SKM-1 treated with dmso at 0.1 percent for 144 hours (cell line): ENCODE data around the gene TNFRSF12A.
"Not testable (repeated sequence)": the region's sequence is repeated elsewhere in the genome, so short reads cannot be mapped to it uniquely, and the experiment has no call there.

ENCODE experiments used
- DNase-seq: peaks from one replicate; lab custom pipeline; 2025; ENCODE audit not compliant: unreplicated experiment; lab: John Stamatoyannopoulos, UW

TNFRSF12A gene

GRCh38 chr16:3045758-3046640, 25.8 kb downstream of the TNFRSF12A start, which contains the start of gene MMP25:
Gene MMP25, plus strand, starts transcription at chr16:3046561. Its CDS starts 357 bp downstream, at chr16:3046918.
- DNase-seq = no peak

DNA sequence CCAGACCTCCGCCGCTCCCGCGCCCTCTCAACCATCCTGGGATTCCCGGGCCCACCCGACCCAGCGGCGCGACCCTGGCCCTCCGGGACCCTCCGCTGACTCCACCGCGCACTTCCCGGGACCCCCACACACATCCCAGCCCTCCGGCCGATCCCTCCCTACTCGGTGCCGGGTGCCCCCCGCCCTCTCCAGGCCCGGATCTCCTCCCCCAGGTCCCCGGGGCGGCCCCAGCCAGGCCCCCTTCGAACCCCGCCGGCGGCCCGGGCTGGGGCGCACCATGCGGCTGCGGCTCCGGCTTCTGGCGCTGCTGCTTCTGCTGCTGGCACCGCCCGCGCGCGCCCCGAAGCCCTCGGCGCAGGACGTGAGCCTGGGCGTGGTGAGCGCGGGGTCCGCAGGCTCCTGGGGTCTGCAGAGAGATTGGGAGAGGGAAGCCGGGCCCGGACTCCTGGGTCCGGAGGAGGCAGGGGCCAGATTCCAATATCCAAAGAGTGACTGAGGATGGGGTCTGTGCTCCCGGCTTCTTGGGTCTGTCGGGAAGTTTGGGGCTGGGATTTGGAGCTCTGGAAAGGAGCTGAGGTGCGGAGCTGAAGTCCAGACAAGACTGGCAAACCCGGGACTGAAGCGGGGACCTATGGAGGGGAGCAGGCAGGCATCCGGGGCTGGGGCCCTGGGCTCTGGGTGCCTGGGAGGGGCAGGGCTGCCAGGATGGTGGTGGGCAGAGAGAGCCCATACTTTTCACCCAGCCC, 26.6 kb downstream of the TNFRSF12A start:
- no peak for DNase-seq

GRCh38 chr16:3047387-3047720, 27.2 kb downstream of the TNFRSF12A start:
- DNase-seq = no peak

DNA sequence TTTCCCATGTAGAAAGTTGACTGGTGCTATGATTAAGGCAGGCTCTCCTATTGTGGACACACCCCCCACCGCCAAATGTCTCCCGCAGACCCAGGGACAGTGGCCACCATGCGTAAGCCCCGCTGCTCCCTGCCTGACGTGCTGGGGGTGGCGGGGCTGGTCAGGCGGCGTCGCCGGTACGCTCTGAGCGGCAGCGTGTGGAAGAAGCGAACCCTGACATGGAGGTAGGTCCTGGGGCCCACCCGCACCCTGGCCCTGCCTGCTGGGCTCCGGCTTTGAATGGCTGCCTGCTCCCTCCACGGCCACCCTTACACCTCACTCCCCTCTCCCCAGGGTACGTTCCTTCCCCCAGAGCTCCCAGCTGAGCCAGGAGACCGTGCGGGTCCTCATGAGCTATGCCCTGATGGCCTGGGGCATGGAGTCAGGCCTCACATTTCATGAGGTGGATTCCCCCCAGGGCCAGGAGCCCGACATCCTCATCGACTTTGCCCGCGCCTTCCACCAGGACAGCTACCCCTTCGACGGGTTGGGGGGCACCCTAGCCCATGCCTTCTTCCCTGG, 29.8 kb downstream of the TNFRSF12A start:
- no peak for DNase-seq

GRCh38 chr16:3050487-3050886, 30.3 kb downstream of the TNFRSF12A start:
- DNase-seq = no peak

DNA sequence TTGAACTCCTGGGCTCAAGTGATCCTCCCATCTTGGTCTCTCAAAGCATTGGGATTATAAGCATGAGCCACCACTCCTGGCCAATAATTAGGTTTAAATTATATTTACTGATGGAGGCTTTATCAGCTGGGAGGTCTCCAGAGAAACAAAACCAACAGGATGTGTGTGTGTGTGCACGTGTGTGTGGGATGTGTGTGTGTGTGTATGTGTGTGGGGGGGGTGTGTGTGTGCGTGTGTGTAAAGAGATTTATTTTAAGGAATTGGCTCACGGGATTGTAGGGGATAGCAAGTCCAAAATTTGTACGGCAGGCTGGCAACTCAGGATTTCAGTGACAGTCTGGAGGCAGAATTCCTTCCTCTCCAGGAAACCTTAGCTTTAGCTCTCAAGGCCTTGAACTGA, 30.8 kb downstream of the TNFRSF12A start:
- DNase-seq = no peak

DNA sequence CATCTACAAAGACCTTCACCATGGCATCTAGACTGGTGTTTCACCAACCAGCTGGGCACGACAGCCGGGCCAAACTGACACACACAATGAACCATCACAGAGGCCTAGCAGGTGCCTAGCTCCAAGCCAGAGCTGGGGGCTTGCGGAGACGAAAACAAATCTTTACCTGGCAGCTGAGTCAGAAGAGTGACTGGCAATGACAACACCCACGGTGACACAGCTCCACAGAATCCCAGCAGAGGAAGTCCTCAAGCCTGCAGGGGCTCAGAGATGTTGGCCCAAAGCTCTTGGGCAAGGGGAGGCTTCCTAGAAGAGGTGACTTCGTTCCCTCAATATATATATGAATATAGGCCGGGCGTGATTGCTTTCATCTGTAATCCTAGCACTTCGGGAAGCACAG, 31.3 kb downstream of the TNFRSF12A start:
- DNase-seq = no peak

- DNase-seq = not testable (repeated sequence)
These were observed 32.6 kb downstream of the TNFRSF12A start for GRCh38 chr16:3052571-3053329.

DNA sequence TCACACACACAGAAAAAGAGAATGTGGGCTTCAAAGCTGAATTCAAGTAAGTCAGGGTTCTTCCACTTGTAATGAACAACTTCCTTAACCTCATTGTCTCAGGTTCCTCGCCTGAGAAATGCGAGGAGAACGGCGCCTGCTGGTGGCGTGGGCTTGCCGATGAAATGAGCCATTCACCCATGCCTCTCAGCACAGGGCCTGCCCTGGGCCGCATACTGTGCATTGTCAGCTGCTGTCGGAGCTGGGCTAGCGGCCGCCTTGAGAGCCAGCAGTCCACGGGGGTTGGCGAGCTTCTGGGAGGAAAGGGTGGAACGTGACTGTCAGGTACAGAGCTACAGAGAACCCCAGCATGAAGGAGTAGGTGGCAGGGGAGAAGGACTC, 33.2 kb downstream of the TNFRSF12A start:
- DNase-seq = not testable (repeated sequence)

DNA sequence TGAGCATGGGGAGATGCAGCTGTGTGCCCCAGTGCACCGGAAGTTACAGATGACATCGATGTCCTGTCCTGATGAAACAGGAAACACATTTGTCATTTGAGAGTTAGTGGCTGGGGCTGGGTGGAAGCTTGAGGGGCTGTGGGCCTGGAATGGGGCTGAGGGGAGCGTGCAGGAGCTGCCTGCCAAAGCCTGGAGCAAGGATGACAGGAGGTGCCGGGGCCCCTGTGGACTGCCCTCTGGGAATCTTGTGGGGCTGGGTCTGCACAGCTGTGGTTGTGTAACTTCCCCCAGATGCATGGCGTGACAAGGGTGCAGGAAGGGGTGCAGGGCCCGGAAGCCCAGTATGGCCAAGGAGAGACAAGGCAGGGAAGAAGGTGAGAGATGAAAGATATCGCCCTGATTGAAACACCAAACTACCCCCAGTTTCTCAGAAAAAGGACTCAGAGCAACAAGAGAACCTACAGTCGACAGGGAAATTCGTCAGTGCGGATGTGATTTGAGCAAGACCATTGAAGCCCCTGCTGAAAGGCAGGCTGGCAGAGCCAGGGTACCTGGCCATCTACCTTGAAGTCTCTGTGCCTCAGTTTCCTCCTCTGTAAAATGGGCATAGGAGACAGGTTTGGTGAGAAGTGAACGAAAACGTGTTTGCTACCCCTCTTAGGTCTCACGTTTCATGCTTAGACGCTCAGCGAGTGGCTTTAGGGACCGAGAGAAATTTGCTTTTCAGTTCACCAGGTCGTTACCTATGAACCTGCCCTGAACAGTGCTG, 35.0 kb downstream of the TNFRSF12A start:
- peak; percentile 70 for DNase-seq

GRCh38 chr16:3055734-3056115, 35.6 kb downstream of the TNFRSF12A start:
- DNase-seq = not testable (repeated sequence)

DNA sequence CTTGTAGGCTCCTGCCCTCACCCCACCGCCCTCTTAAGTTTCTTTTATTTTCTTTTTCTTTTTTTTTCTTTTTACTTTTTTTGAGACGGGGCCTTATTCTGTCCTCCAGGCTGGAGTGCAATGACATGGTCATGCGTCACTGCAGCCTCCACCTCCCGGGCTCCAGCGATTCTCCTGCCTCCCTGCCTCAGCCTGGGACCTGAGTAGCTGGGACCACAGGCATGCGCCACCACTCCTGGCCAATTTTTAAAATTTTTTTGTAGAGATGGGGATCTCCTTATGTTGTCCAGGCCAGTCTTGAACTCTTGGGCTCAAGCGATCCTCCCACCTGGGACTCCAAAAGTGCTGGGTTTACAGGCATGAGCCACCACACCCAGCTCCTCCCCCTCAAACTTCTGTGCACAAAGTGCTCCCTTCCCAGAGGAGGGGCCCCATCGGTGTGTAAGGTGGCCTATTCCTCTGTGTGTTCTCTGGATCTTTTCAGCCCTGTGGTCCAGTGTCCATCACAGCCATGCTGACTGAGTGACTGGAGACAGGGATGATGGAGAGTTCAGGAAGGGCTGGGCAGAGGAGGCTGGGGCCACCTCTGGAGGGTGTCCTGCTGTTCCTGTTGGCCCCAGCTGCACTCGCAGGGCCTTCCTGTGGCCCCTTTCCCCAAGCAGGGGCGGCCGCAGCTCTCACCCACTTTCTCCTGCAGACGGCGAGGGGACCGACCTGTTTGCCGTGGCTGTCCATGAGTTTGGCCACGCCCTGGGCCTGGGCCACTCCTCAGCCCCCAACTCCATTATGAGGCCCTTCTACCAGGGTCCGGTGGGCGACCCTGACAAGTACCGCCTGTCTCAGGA, 36.4 kb downstream of the TNFRSF12A start:
- DNase-seq = no peak

DNA sequence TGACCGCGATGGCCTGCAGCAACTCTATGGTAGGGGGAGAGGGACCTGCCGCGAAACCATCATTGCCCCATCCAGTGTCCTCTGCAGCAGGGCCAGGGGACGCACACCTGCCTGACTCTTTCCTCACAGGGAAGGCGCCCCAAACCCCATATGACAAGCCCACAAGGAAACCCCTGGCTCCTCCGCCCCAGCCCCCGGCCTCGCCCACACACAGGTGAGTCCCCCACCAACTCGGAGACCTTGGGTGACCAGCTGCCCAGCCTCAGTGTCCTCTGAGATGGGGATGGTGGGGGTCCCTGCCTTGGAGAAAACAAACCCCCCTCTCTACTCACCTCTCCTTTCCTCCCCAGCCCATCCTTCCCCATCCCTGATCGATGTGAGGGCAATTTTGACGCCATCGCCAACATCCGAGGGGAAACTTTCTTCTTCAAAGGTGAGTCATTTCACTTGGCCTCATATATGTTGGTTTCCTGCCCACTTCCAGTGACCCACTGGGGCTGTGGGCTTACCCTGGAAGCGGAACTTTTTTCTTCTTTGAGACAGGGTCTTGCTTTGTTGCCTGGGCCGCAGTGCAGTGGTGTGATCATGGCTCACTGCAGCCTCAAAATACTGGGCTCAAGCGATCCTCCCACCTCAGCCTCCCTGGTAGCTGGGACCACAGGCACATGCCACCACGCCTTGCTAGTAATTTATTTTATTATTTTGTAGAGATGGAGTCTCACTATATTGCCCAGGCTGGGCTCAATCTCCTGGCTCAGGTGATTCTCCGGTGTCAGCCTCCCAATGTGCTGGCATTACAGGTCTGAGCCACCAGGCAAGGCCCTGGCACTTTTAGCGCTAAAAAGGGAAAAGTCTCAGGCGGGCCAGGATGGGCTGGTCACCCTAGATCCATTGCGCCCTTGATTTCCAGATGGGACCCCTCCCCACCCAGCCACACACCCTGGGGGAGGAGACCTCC, 37.3 kb downstream of the TNFRSF12A start:
- DNase-seq = no peak

- DNase-seq = no peak
These were observed 38.2 kb downstream of the TNFRSF12A start for GRCh38 chr16:3058139-3059030.

DNA sequence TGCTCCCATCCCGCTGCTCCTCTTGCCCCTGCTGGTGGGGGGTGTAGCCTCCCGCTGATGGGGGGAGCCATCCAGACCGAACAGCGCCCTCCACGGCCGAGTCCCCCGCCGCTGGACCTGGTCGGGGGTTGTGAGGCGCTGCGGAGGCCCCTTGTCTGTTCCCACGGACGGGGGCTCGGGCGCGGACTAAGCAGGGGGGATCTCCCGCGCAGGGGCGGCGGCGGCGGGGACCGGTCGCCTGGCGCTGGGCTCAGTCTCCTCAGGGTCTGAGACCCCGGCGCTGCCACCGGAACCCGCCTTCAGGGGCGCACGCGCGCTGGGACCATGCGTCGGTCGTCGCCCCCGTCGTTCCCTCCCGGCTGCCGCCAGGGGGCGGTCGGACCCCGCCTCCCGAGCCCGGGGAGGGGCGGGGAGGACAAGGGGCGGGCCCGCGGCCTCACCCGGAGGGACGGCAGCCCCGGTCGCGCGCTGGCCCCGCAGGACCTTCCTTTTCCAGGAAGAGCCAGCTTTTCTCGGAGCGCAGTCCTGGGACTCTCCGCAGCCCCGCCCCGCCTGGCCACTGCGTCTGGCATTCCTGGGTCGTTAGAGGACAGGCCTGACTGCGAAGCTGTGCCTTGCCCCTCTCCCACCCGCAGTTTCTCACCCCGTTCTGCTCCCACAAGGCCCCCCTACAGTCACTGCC, 39.0 kb downstream of the TNFRSF12A start:
- peak; percentile 63 for DNase-seq

DNA sequence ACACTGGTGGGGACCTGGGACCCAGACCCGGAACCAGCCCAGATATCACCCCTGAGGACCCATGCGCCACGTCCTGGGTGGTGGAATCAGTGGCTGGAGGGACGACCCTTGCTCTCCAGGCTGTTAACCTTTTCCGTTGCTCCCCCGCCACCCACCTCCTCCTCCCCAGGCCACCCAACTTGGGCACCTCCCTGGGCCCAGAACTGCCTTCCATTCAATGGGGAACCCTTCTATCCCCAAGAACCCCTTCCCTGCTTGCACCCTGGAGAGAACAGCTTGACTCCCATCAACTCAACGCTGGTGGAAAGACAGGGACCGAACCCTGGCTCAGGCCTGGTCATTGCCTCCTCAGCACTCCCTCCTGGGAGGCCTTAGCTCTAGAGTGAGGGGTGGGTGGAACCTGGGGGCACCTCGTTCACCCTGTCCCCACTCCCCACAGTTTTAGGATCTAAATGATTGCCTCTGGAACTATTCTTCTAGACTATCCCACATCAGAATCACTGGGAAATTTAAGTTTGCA, 39.6 kb downstream of the TNFRSF12A start:
- DNase-seq = no peak
